Natural killer cell (primary cell): Measurements from ENCODE around the gene EVL. TPM values are rescaled to one million over a fixed set of nuclear protein-coding genes. Genes with fewer than 3 reads are reported as not detected.

Experiments
- ATAC-seq, 3 donors: fragments of 150-1000 bp in 2 of 3; fragments of 200-7000 bp in 1 of 3; cut with Tn5 transposase; 1 replicate in 1 of 3; 2 replicates in 2 of 3; pipeline ENCODE4 v1.10.0; 2021; ENCODE audit warnings: mild to moderate bottlenecking in 2 of 3, moderate library complexity in 2 of 3
- DNase-seq, 2 donors: peaks; one replicate each; pipeline versions ENCODE4 v3.0.0 to v3.0.0-alpha.2; 2013 to 2021; ENCODE audit warnings: mixed read lengths in 1 of 2
- H3K27ac ChIP-seq: one replicate; pipeline ENCODE4 v1.5.1; 2013; ENCODE audit warnings: mild to moderate bottlenecking, low read length
- H3K27me3 ChIP-seq: one replicate; pipeline ENCODE4 v1.6.1; 2013; ENCODE audit warnings: low read length; ENCODE audit not compliant: control insufficient read depth, insufficient read depth
- H3K36me3 ChIP-seq: one replicate; pipeline ENCODE4 v1.6.1; 2013; ENCODE audit warnings: low read length; ENCODE audit not compliant: control insufficient read depth, insufficient read depth
- H3K4me1 ChIP-seq: one replicate; pipeline ENCODE4 v1.6.1; 2013; ENCODE audit warnings: low read length; ENCODE audit not compliant: control insufficient read depth, insufficient read depth
- H3K4me3 ChIP-seq: one replicate; pipeline ENCODE4 v1.5.1; 2013; ENCODE audit warnings: low read length
- H3K9me3 ChIP-seq: one replicate; pipeline ENCODE4 v1.6.1; 2013; ENCODE audit warnings: low read length; ENCODE audit not compliant: control insufficient read depth, insufficient read depth
- H3K27ac Mint-ChIP-seq, 2 donors: one replicate each; pipeline ENCODE4 v1.8.0; 2022; ENCODE audit warnings: mild to moderate bottlenecking in 2 of 2, mixed read lengths in 2 of 2, moderate library complexity in 1 of 2
- H3K27me3 Mint-ChIP-seq, 2 donors: one replicate each; pipeline ENCODE4 v1.8.0; 2022; ENCODE audit warnings: low read depth in 2 of 2, mixed read lengths in 2 of 2
- H3K36me3 Mint-ChIP-seq: one replicate; pipeline ENCODE4 v1.8.0; 2022; ENCODE audit warnings: mixed read lengths
- H3K4me1 Mint-ChIP-seq, 2 donors: one replicate each; pipeline ENCODE4 v1.8.0; 2022; ENCODE audit warnings: mixed read lengths in 2 of 2
- H3K4me3 Mint-ChIP-seq: one replicate; pipeline ENCODE4 v1.8.0; 2022; ENCODE audit warnings: mild to moderate bottlenecking, moderate library complexity, mixed read lengths
- H3K9me3 Mint-ChIP-seq, 2 donors: one replicate each; pipeline ENCODE4 v1.8.0; 2022; ENCODE audit warnings: mixed read lengths in 2 of 2
- CTCF ChIP-seq: fragments of 200-600 bp; IDR thresholded peaks from one replicate; pipeline ENCODE4 v1.8.0; 2022; ENCODE audit warnings: antibody characterized with exemption
- WGBS: methylation state at CpG from one replicate; pipeline ENCODE4 v1.1.7; 2013; ENCODE audit warnings: missing lambda C conversion rate; ENCODE audit not compliant: insufficient coverage; 5-methylcytosine and 5-hydroxymethylcytosine counted together
- intact Hi-C: fragments of 100-400 bp; cut with micrococcal nuclease; formaldehyde crosslinking; loops from one replicate; pipeline ENCODE4 v1.14.2; 2022
- total RNA-seq, 4 donors: library from RNA; stranded (reverse); fragments of 120-200 nt in 1 of 4; gene quantifications; one replicate each; pipeline versions ENCODE4 v1.2.3 to v1.2.4, GENCODE V29; 2013 to 2022

EVL gene
- total RNA-seq, 3 donors from 2014 or later (not counting 1 experiment from before 2014, with no cell fraction given) = 882 to 1,108 (median 986) TPM

- H3K27ac Mint-ChIP-seq = peak overlapping the region; percentile 29 to 64
- H3K27me3 Mint-ChIP-seq = no peaks in the 10 kb centered on the region
- no peaks in the 10 kb centered on the region for H3K9me3 ChIP-seq
- H3K4me3 ChIP-seq = no peak overlapping the region
- no peak overlapping the region for H3K4me3 Mint-ChIP-seq
- no peak overlapping the region for H3K27ac ChIP-seq
- ATAC-seq (no peak), DNase-seq (no peak)
- intact Hi-C loops = no loop called here
- no peaks in the 10 kb centered on the region for H3K9me3 Mint-ChIP-seq
- no peaks in the 10 kb centered on the region for H3K36me3 Mint-ChIP-seq
- peaks cover 0 to 8% of the 10 kb centered on the region in 2 donors for H3K4me1 Mint-ChIP-seq
- no peak for TF ChIP-seq CTCF
- H3K27me3 ChIP-seq = no peaks in the 10 kb centered on the region
- H3K4me1 ChIP-seq = peaks cover 7% of the 10 kb centered on the region
- 95% methylated on average over 7 of the region's 7 CpGs for WGBS
- peaks cover 94% of the 10 kb centered on the region for H3K36me3 ChIP-seq
These were observed 75.9 kb downstream of the EVL start for GRCh38 chr14:100141098-100141497.

GRCh38 chr14:100142073-100143040 is 77.1 kb downstream of the EVL start:
- Mint-ChIP-seq H3K9me3 (no peaks in the 10 kb centered on the region), H3K36me3 (no peaks in the 10 kb centered on the region), H3K27ac (peak overlapping the region; percentile 29 to 64), H3K27me3 (no peaks in the 10 kb centered on the region), H3K4me3 (no peak overlapping the region), H3K4me1 (peaks cover 0 to 16% of the 10 kb centered on the region in 2 donors)
- no peak for ATAC-seq
- DNase-seq = no peak
- Histone ChIP-seq H3K4me3 (no peak overlapping the region), H3K27ac (no peak overlapping the region), H3K36me3 (peaks cover 82% of the 10 kb centered on the region), H3K4me1 (peaks cover 18% of the 10 kb centered on the region), H3K27me3 (no peaks in the 10 kb centered on the region), H3K9me3 (no peaks in the 10 kb centered on the region)
- intact Hi-C loops = no loop called here
- TF ChIP-seq CTCF = no peak
- 76% methylated on average over 14 of the region's 14 CpGs for WGBS

GRCh38 chr14:100143523-100143922 is 78.3 kb downstream of the EVL start:
- Mint-ChIP-seq H3K9me3 (no peaks in the 10 kb centered on the region), H3K27ac (peak overlapping the region; percentile 24 to 34), H3K27me3 (no peaks in the 10 kb centered on the region), H3K4me3 (no peak overlapping the region), H3K4me1 (peaks cover 0 to 28% of the 10 kb centered on the region in 2 donors), H3K36me3 (no peaks in the 10 kb centered on the region)
- 94% methylated on average over 18 of the region's 18 CpGs for WGBS
- H3K27ac ChIP-seq = no peak overlapping the region
- peaks cover 70% of the 10 kb centered on the region for H3K36me3 ChIP-seq
- TF ChIP-seq CTCF = no peak
- H3K9me3 ChIP-seq = no peaks in the 10 kb centered on the region
- H3K4me1 ChIP-seq = peaks cover 25% of the 10 kb centered on the region
- ATAC-seq (no peak), DNase-seq (no peak)
- intact Hi-C loops = no loop called here
- no peak overlapping the region for H3K4me3 ChIP-seq
- no peaks in the 10 kb centered on the region for H3K27me3 ChIP-seq
